GM18519 (cell line): Measurements from ENCODE around the gene CFAP46.

Source experiments
- ATAC-seq: cut with Tn5 transposase; IDR thresholded peaks from one replicate; pipeline ENCODE4 v1.9.1; 2021; ENCODE audit warnings: mild to moderate bottlenecking, moderate library complexity; ENCODE audit not compliant: unreplicated experiment, low FRiP score

CFAP46 gene

GRCh38 chr10:132980426-132981172, 38.2 kb upstream of the CFAP46 start:
- ATAC-seq, result no peak

DNA sequence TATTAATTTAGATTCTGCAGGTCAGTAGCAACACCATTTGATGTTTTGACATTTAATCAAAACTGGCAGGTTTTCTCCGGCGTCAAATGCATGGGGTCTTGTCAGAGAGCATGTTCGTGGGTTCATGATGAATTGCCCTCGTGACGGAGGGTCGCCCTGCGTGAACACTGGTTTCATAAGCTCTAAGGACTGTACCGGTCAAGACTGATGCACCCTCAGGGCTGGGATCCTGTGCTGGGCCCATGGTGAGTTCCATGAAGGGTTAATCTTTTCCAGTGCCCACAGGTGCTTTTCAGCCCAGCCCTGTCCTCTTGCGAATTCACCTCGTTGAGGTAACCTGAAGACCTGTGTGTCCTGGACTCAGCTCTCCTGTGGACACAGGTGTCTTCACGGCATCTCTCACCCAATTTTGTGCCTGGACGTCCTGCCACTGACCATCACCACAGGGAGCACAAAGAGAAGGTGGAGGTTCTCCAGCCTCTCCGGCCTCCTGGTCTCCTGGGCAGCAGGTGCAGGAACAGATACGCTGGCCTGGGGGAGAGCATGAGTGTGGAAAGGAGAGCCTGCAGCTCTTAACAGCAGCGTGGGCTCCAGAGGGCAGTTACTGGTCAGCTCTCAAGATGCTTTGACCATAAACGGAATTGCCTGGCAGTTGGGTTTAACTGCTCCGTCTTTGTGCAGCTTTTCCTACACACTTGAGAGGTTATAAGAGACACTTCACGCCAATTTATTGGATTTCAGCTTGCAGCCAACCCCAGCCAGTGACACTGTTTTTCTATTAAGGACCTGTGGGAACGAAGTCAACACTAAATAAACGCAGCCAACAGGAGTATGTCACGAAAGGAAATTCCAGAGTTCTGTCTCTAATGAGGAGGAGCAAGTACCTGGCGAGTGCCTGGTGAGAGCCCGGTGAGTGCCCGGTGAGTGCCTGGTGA, 37.4 kb upstream of the CFAP46 start:
- no peak for ATAC-seq

GRCh38 chr10:132978542-132978941, 36.2 kb upstream of the CFAP46 start:
- no peak for ATAC-seq

DNA sequence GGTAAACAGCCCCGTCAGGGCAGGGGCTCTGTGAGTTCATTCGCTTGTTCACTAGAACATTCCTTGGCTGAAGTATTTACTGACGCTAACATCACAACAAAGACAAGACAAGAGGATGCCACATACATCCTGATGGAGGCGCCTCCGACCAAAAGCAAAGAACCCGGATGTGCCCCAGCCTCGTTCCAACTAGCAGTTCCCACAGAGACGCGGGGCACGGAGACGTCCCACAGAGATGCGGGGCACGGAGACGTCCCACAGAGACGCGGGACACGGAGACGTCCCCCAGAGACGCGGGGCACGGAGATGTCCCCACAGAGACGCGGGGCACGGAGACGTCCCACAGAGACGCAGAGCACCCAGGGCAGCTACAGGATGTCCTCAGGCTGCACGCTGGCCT, 35.4 kb upstream of the CFAP46 start:
- no peak for ATAC-seq

GRCh38 chr10:132977076-132977475, 34.7 kb upstream of the CFAP46 start:
- no peak for ATAC-seq

- no peak for ATAC-seq
Observed at GRCh38 chr10:132975831-132976682, 33.7 kb upstream of the CFAP46 start.

GRCh38 chr10:132974886-132975830, 32.8 kb upstream of the CFAP46 start:
- no peak for ATAC-seq

GRCh38 chr10:132974249-132974796, 32.0 kb upstream of the CFAP46 start:
- no peak for ATAC-seq

- ATAC-seq, result no peak
Observed at GRCh38 chr10:132973903-132974241, 31.5 kb upstream of the CFAP46 start.

DNA sequence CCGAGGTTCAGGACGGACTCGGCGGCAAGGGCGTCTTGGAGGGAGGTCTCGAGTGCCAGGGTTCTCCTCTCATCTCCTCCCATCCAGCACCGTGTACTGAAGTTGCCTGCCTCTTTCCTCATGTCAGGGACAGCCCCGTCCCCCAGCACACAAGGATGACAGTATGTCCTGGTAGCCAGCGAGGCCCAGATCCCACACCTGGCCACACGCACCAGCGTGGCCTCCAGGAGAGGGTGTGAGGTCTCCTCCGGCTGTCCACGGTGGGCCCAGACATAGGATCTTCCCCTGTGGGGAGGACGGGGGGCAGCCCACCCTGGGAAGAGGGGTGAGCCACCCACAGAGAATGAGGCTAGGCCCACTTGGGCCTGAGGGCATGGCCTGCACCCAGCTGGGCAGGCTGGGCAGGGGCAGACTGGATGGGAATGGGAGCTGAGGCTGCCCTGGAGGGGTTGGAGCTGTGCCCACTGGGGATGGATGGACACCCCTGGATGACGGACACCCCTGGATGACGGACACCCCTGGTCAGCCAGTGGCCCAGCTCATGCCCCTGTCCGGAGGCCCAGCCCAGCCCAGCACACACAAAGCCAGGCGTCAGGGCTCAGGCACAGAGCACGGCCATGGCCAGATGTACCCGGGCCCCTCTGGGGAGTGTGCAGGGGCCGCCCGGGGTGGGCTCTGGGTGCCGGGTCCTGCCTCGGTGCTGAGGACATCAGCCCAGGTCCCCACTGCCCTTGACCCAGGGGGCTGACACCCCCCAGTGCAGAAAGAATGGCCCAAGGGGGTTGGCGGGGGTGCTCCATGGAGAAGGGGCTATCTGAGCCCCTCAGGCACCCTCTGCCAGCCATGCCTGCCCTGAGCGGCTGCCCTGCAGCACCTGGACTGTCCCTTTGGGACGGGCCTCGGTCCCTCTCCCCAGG, 30.9 kb upstream of the CFAP46 start:
- no peak for ATAC-seq

DNA sequence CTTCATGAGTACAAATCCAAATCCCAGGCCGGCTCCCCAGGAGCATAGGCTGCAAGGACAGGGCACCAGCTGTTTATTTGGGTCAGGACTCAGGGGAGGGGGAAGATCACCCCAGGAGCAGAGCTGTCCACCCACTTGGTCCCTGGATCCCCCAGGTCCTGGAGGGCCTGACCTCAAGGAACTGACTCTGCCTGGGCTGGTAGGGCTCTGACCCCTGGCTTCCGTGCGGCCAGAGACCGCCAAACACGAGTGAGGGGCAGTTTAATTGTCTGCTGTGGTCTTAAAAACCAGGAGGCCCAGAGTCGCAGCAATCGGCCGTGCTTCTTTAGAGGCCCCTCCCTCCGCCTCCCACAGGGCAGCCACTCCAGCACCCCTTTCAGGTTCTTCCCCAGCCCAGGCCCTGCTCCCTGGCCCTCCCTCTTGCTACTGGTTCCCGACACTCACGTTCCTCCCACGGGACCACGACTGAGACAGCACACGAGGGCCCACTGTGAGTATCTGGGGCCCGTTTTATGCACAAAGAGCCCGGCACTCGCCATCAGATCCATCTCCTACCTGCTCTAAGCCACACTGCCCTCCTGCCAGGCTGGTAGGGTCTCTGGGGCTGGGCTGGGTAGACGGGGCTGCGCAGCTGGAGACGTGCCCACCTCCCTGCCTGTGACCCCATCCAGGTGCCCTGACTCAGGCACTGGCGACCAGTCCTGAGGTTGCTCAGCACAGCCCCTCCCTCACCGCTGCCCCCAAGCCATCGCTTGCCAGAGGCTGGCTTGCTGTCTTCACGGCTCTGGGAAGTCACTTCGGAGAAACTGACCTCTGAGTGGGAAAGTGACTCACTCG, 30.0 kb upstream of the CFAP46 start:
- no peak for ATAC-seq

GRCh38 chr10:132971448-132972148, 29.2 kb upstream of the CFAP46 start:
- ATAC-seq, result no peak

DNA sequence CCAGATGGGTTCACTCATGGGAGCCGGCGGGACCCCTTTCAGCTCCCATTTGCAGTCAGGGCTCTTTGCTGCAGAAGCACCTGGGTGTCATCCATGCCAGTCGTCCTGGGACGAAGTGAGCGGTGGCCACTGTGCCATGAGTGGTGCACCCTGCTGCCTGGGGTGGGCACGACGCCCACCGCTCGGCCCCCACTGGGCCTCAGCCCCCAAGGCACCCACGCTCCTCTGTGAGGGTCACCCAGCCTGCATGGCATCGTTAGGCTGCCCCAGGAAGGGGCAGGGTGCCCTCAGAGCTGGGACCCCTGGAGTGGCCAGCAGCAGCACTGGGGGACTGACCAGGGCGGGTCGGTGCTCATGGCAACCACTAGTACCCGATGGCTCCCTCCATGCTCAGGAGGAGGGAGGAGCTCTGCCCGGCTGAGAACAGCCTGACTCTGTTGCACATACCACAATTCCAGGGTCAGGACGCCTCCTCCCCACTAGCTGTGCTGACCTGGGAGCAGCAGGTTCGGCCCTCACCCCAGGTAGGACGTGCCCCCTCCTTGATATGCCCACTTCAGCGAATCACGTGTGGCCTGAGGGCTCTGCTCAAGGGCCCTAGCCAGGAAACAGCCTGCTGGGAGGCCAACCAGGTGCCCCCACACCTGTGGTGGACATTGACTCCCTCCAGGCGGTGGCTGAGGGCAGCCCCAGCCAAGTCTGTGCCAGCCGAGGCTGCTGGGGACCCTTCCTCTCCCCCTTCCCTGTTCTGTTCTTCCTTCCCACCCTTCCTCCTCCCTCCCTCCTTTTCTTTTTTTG, 28.5 kb upstream of the CFAP46 start:
- ATAC-seq, result no peak

GRCh38 chr10:132967540-132967939, 25.2 kb upstream of the CFAP46 start:
- no peak for ATAC-seq

DNA sequence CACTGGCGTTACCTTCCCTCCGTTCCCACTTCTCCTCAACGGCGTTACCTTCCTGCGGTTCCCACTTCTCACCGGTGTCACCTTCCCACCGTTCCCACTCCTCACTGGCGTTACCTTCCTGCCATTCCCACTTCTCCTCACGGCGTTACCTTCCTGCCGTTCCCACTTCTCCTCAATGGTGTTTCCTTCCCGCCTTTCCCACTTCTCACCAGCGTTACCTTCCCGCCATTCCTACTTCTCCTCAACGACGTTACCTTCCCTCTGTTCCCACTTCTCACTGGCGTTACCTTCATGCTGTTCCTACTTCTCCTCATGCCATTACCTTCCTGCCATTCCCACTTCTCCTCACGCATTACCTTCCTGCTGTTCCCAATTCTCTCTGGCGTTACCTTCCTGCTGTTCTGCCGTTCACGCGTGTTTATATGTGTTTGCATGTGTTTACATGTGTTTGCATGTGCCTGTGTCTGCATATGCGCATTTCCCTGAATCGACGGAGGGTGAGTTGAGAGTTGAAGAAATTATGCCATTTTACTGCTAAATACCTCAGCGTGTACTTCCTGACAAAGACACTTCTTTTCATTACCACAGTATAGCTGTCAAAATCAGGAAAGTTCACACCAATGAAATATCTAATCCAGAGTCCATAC, 23.2 kb upstream of the CFAP46 start:
- no peak for ATAC-seq
